GM18505 (cell line): ENCODE results near the gene RSU1.

Experiments
- ATAC-seq: cut with Tn5 transposase; IDR thresholded peaks from one replicate; pipeline ENCODE4 v1.9.1; 2021; ENCODE audit not compliant: unreplicated experiment
- POLR2A ChIP-seq: IDR thresholded peaks from 4 replicates; pipeline ENCODE4 v1.6.1; 2011; ENCODE audit warnings: borderline replicate concordance; ENCODE audit not compliant: insufficient read depth, insufficient read length; ENCODE audit errors: extremely low read depth

The RSU1 gene

GRCh38 chr10:16602104-16602775 is 215.0 kb downstream of the RSU1 start:
- TF ChIP-seq POLR2A, result no peak
- no peak for ATAC-seq

GRCh38 chr10:16599662-16600061 is 217.6 kb downstream of the RSU1 start:
- ATAC-seq, result no peak
- no peak for TF ChIP-seq POLR2A

GRCh38 chr10:16597656-16598055 is 219.6 kb downstream of the RSU1 start:
- TF ChIP-seq POLR2A, result no peak
- no peak for ATAC-seq

- no peak for TF ChIP-seq POLR2A
- ATAC-seq, result no peak
Measured at GRCh38 chr10:16592378-16592777, 224.8 kb downstream of the RSU1 start.

- no peak for TF ChIP-seq POLR2A
- peak; percentile 95 for ATAC-seq
Measured at GRCh38 chr10:16586358-16587138, 230.7 kb downstream of the RSU1 start.

- ATAC-seq, result no peak
- TF ChIP-seq POLR2A, result no peak
Measured at GRCh38 chr10:16585103-16585502, 232.1 kb downstream of the RSU1 start.

GRCh38 chr10:16583382-16583781 is 233.8 kb downstream of the RSU1 start:
- ATAC-seq, result no peak
- no peak for TF ChIP-seq POLR2A

- TF ChIP-seq POLR2A, result no peak
- no peak for ATAC-seq
Measured at GRCh38 chr10:16581202-16581601, 236.0 kb downstream of the RSU1 start.

GRCh38 chr10:16570731-16571130 is 246.5 kb downstream of the RSU1 start:
- ATAC-seq, result peak; percentile 83
- no peak for TF ChIP-seq POLR2A

GRCh38 chr10:16566202-16566805 is 250.9 kb downstream of the RSU1 start:
- TF ChIP-seq POLR2A, result no peak
- ATAC-seq, result no peak

- TF ChIP-seq POLR2A, result no peak
- no peak for ATAC-seq
Measured at GRCh38 chr10:16565604-16566003, 251.6 kb downstream of the RSU1 start.

GRCh38 chr10:16562891-16563290 is 254.3 kb downstream of the RSU1 start:
- ATAC-seq, result no peak
- no peak for TF ChIP-seq POLR2A

GRCh38 chr10:16559236-16559773 is 257.9 kb downstream of the RSU1 start:
- no peak for TF ChIP-seq POLR2A
- no peak for ATAC-seq
